ENCODE measurements around the gene CUL4A.
"Not testable (repeated sequence)": the region's sequence is repeated elsewhere in the genome, so short reads cannot be mapped to it uniquely, and the experiment has no call there.

The CUL4A gene

DNA sequence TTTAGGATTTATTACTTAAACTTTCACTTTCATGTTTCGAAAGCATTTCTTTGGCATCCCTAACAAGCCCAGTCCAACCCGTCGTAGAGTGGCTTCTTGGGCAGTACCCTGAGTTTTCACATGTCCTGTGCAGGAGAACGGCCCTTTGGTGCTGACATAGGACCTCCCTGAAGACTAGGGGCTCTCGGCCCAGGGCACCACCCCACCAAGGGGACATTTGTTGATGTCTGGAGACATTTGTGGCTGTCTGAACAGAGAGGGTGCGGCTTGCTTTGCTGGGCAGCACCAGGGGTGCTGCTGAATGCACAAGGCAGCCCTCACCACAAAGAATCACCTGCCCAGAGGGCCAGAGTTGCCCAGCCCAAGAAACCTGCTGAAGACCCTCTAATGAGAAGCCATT, 30.6 kb downstream of the CUL4A start:
- no peak for DNase-seq

DNA sequence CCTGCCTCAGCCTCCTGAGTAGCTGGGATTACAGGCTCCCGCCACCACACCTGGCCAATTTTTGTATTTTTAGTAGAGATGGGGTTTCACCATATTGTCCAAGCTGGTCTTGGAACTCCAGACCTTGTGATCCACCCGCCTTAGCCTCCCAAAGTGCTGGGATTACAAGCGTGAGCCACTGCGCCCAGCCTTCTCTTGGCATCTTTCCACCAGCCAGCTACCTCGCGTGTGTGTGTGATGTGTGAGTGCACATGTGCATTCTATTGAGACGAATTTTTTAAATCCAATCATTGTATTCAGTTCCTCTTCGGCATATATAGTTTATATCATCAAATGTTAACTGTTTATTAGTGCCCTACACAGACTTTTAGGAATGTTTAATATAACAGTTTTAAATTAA, 32.2 kb downstream of the CUL4A start:
- DNase-seq: not testable (repeated sequence)

DNA sequence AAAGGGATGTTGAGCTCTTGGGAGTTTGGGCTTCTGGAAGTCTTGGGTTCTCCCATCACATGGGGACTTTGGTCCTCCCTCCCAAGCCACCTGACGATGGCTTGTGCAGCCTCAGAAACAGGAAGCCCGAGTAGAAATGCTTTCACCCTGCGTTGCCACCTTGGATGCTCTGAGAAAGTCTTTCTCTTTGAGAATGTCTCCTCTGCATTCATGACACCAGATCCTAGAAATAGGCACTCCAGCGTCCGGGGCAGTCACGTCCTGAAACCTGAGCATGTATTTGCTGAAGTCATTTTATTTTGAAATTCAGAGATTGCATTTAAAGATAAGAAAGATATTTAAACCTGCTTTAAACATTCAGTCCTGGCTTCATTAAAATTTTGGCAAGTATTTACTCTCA, 34.4 kb downstream of the CUL4A start:
- DNase-seq: no peak

DNA sequence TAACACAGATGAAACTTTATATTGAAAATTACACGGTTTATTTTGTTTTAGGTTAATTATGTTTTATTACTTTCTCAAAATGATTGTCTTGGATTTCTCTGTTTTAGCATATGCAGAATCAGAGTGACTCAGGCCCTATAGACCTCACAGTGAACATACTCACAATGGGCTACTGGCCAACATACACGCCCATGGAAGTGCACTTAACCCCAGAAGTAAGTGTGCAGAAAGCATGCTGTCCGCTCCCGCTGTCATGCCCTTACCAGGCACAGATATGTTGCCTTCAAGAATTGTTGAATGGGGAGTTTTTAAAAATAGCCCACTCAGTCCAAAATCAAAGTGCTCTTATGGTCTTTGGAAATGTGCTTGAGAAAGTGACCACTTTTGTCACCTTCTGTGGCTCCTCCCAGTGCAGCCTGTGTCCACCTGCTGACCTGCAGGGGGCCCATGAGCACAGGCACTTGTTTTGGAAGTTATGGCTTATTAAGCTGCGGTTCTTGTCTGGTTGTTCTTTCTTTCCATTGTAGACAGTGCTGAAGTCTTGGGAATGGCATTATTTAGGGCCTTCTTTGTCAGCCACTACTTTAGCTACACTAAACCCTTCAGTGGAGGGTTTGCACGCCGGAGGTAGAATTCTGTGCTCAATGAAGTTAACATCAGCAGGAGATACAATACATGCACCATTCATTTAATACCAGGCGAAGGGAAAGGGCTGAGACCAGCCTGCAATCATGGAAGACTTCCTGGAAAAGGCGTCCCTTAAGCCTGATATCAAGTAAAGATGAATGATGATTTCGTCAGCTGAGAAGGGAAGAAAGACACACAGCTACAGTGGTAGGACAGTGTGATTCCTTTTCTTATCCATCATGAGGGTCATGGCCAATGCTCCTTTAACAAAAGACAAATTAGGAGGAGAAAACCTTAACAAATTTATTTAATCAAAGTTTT, 36.7 kb downstream of the CUL4A start:
- no peak for DNase-seq

DNA sequence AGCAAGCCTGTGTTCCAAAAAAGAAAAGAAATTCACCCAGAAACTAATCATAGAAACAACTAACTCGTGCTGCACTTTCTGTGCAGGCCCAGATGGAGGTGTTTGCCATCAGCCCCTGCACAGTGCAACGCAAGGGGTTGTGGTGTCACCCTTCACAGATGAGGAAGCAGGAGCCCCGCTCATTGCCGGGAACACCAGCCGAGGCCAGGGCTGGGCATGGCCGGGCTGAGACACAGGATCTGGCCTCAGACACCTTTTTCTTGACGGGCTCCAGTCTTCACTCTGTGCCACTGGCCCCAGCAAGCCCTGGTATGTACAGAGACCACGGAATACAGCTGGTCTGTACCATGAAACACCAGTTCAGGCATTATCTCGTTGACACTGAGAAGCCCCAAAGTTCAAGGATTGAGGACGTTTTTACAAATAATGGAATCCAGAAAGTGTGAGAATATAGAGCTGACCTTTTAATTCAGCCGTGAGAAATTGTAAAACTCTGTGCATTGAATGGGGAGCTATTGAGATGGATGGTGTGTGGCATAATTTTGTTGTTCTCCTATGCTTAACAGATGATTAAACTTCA, 43.2 kb downstream of the CUL4A start:
- DNase-seq: no peak

DNA sequence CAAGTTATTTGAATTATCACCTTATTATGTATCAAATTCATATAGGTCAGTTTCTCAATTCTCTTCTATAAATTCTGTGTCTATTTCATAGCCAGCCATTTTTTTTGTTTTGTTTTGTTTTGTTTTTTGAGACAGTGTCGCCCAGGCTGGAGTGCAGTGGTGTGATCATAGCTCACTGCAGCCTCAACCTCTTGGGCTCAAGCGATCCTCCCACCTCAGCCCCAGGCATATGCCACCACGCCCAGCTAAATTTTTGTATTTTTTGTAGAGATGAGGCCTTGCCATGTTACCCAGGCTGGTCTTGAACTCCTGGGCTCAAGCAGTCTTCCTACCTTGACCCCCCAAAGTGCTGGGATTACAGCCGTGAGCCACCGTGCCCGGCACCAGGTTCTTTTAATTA, 48.5 kb downstream of the CUL4A start:
- not testable (repeated sequence) for DNase-seq

DNA sequence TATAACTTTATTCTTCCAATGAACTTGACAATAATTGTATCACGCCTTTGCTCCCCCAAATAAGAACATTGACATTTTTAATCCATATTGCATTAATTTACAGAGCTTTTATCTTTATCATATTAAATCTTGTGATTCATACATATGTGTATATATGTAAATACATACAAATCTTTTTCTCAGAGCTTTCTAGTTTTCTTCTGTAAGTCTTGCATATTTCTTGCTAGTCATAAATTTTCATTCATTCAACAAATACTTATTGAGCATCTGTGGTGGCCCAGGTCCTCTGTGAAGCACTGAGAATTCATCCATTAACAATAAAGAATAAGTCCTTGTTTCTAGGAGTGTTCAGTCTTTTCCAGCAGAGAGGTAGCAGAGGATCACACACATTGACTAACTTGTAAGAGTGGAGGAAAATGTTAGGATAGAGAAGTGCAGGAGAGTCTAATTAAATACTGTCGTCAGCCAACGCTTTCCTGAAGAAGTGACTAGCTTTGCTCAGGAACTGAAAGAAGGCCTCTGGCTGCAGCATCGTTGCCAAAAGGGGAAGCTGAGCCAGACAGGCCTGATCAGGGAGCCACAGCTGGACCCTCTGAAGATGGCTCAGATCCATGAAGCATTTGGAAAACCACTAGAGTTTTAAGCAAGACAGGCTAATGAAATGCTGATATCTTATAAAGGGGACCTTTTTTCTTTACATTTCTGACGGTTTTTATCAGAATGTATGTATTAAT, 49.1 kb downstream of the CUL4A start:
- no peak for DNase-seq

DNA sequence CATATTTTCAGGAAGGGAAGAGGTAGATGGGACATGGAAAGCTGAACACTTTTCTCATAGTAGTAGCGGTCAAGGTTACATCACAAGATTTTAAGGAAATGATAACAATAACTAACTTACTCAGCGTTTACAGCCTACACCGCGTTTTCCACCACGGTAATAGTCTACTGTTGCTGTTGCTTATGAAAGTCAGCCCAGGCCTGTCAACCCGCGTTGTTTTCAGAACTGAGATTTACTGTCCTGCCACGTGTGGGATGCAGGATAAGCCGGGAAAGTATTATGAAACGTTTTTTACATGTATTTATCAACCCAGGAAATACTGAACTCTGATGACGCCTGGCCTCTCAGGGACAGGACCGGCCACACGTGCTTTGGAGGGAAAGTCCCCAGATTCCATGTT, 51.6 kb downstream of the CUL4A start:
- no peak for DNase-seq

DNA sequence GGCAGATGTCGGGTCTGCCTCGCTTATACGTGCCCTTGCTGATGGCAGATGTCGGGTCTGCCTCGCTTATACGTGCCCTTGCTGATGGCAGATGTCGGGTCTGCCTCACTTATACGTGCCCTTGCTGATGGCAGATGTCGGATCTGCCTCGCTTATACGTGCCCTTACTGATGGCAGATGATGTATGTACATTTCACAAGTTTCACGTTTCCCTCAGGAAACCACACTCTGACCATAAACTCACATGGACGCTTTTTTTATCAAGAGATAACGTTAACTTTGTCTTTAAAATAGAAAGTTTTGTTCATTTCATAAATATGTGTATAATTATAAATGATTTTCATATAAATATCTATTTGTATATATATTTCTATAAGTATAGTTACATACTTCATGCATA, 53.6 kb downstream of the CUL4A start:
- not testable (repeated sequence) for DNase-seq

DNA sequence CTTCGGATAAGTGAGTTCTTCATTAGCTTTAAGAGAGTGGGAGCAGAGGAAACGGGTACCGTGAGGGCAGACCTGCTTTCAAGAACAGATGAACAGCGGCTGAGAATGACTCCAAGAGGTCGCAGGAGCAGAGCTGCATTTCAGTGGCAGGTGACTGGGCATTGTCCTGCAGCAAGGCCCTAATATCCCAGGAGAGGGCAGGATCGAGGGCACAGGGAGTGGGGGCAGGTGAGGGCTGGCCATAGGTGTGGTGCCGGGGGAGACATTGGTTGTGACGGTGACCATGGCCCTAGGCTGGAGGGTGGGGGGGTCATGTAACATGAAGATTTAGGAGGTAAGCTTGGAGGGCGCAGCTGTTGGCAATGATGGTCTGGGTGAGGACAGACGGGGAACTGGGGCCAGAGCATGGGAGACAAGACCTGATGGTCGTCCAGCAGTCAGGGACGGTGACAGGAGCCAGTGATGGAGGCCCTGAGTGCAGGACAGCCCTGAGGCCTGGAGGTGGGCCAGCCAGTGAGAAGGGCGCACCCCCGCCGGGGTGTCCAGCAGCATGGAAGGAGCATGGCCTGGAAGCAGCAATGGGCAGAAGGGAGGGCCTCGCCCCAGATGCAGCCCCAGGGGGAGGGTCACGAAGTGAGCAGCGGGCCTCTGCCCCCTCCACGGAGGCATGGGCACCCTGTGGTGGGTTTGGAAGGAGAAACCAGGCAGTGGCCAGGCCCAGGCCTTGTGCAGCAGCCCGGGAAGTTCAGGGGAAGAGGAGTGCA, 58.4 kb downstream of the CUL4A start:
- no peak for DNase-seq

DNA sequence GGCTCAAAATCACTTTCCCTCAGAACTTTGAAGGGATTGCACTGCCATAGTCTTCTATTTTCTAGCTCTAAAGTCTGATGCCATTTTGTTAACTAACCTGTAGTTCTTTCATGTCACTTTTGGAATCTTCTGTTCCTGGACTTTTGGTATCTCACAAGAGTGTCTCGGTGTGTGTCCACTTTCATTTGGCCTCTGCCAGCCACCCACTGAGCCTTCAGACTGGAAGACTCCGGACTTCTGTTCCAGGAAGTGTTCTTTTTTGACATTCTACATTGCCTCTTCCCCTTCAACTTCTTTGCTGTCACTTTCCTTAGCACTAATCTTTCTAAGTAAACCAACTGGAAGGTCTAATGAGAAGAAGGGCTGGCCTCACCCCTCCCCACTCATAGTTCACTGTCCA, 62.6 kb downstream of the CUL4A start:
- no peak for DNase-seq

DNA sequence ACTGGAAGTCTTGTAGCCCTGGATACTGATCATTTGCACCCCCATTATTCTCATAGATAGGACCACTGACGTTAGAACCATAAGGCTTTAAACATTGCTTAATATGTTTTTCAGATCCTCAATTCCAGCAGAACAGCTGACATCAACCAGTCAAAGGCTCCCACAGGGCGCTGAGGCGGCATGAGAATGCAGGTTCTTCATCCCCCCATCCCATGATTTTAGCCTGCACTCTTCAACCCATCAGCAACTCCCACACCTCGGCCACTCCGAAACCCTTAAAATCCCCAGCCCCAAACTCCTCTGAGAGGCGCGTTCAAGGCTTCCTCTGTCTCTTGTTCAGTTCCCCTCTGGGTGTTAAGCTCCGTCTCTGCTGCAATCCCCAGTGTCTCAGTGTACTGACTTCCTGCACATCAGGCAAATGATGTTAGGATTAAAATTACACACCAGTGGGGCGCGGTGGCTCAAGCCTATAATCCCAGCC, 63.3 kb downstream of the CUL4A start:
- DNase-seq: no peak

DNA sequence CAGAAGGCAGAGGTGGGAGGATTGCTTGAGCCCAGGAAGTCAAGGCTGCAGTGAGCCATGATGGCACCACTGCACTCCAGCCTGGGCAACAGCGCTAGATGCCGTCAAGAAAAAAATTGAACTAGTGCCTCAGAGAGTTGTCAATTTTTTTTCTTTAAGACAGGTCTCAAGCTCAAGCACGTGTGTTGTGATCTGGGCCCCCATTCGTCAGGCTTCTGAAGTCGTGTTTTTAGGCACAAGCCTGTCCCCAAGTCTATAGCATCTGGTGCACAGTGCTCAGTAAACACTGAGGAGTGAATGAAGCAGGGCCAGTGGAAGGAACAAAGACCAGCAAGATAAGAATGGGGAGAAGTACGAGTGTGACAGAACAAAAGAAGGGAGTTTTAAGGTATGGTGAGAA, 63.9 kb downstream of the CUL4A start:
- no peak for DNase-seq

DNA sequence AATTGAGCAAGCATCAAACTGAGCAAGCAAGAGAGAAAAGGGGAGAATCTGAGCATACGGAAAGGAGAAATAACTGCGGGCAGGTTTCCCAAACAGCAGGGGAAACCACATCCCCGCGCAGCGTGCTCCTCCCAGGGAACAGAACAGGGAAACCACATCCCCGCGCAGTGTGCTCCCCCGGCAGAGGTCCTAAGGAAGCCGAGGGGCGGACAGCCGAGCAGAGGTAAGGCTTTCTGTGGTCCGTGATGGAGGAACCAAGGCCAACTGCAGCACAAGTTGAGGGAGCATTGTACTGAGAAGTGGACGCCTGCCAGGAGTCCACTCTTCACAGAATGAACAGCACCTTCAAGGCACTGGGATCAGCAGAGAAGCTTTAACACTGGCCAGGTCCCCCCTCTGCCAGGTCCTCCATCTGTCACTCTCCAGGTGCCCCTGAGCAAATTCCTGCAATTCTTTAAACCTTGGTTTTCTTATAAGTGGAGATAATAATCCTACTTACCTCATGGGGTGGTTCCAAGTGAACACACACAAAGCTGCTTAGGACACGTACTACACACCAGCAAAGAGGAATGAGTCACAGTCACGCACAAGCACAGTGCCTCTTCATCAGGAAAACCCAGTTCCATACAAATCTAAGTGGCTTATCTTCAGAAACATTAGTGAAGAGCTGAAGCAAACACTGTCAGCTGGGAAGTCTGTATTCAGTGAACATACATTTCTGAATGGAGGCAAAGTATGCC, 64.6 kb downstream of the CUL4A start:
- no peak for DNase-seq

DNA sequence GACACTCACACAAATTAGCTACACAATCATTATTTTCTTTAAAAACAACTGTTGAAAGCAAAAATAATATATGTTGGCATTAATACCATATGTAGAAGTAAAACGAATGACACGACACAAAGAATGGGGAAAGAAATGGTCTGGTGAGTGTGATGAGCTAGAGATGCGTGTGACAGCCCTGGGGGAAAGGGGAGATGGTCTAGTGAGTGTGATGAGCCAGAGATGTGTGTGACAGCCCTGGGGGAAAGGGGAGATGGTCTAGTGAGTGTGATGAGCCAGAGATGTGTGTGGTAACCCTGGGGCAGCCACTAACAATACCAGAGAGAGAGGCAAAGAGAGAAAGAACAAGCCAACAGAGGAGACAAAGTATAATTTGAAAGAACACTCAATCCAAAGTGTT, 65.3 kb downstream of the CUL4A start:
- DNase-seq: no peak

DNA sequence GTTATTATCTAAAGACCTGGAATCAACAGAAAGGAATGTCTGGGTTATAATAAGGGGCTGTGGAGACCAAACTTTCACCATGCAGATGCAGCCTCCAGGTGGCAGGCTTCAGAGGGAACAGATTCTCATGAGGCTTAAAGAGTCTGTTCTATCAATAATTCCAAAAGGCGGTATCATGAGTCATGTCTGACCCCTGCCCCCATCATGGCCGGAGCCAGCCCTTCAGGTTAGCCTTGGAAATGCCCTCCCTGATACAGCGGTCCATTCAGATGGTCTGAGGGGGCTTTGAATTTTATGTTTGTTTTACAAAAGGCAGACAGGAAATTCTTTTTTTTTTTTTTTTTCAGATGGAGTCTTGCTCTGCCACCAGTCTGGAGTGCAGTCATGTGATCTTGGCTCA, 66.0 kb downstream of the CUL4A start:
- DNase-seq: no peak

DNA sequence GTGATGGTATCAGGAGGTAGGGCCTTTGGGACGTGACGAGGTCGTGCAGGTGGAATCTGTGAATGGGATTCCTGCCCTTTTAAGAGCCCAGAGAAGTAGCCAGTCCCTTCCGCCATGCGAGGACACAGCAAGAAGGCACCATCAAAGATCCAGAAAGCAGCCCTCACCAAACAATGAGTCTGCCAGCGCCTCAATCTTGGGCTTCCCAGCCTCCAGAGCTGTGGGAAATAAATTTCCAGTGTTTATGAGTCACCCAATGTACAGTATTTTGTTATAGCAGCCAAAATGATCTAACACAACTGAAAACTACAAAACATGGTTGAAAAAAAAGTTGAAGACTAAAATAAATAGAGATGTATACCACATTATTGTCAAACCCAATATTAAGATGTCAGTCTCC, 70.7 kb downstream of the CUL4A start:
- no peak for DNase-seq

DNA sequence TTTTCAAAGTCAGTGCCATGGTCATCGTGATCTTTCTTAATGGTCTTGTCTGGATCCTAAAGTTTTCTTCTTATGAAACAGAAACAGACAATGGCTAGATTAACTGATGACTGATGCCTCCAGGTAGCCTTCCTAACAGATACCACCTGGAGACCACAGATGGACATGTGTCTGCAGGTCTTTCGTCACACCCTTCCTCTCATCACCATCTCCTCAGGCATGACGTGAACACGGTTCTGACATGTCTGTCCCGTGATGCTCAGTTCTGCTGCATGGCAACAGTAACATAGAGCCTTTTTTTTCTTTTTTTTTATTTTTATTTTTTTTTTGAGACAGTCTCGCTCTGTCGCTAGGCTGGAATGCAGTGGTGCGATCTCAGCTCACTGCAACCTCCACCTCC, 74.5 kb downstream of the CUL4A start:
- DNase-seq: no peak

DNA sequence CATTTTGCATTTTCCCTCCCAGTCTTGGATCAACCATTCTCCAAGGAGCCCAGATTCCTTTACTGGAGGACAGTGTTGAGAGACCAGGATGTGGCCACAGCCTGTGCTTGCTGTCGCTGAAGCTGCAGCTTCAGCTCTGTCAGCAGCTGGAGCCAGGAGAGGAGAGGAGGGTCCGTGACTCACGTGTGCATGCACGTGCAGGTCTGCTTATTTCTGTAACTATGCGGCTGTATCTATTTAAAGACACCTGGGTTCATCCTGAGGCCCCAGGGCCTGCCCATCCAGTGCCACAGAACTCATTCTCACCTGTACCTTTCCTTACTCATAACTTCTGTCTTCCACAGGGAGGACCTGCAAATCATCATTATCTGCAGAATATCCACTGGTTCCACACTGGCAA, 79.5 kb downstream of the CUL4A start:
- DNase-seq: no peak

DNA sequence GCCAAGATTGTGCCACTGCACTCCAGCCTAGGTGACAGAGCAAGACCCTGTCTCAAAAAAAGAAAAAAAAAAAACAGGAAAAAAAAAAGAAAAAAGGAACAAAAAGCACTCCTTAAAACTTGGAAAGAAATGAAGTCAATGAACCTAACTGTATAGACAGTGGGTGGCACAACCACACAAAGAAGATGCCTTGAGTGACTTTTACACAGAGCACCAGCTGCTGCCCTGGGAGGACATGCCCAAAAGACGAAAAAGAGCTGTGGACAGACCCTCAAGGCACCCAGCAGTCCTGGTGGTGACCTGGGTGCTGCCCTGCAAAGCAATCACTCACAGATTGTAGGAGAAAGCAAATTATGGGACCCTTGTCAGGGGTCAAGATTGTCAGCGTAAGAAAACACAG, 81.7 kb downstream of the CUL4A start:
- no peak for DNase-seq

DNA sequence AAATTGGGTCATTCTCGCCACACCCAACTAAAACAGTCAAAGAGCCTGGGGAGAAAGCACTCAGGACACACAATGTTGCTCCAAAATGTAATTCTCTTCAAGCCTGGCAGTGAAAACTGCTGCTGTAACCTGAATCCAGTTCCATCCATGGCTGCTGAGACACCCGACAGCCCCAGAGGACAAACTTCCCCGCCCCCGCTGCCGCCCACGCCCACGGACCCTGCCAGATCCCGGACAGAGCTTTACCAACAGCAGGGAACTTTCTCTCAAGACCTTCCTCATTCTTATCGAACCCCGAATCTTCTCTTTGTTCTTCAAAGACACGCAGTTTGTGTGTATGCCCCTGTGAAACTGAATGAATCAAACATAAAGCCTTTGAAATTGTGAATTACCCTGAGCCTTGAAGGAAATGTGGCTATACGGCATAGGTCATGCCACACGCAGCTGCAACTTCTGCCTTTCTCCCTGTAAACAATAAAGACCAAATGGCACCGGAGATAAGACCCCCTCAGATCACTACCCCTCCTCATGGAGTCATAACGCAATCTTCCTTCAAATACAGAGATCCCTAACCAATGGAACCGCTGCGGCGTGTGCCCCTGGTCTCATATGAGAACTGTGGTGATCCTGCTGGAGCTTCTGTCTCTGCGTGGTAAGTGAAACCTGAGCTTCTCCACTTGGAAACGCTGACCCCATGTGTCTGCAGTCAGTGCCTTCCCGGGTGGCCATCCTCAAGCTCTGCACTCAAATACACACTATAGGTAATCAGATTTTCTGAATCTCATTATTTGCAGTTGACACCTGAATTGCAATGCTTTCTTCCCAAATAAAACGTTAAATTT, 82.8 kb downstream of the CUL4A start:
- no peak for DNase-seq
